SU-DHL-6 (cell line): Measurements from ENCODE around the gene PPP2R5B.

Source experiments
- H2AFZ ChIP-seq: fragments of 200-600 bp; sonication (generic); 2 replicates; pipeline ENCODE4 v1.6.1; 2014; ENCODE audit warnings: low read depth, mild to moderate bottlenecking, moderate library complexity, mixed read lengths, antibody characterized with exemption, low read length; ENCODE audit not compliant: severe bottlenecking
- H3F3A ChIP-seq: fragments of 200-600 bp; shearing (Covaris generic); 2 replicates; pipeline ENCODE4 v1.6.0; 2016; ENCODE audit warnings: antibody characterized with exemption, mild to moderate bottlenecking; ENCODE audit not compliant: insufficient read depth
- H3K27ac ChIP-seq: fragments of 200-600 bp; sonication (generic); 2 replicates; pipeline ENCODE4 v1.5.1; 2016; ENCODE audit warnings: low read depth, mild to moderate bottlenecking, low read length, moderate library complexity, mixed read lengths
- H3K27me3 ChIP-seq: fragments of 200-600 bp; sonication (generic), shearing (Covaris generic); 2 replicates; pipeline ENCODE4 v1.6.0; 2014; ENCODE audit warnings: mild to moderate bottlenecking, low read length
- H3K36me3 ChIP-seq: fragments of 200-600 bp; sonication (generic); 2 replicates; pipeline ENCODE4 v1.6.1; 2014; ENCODE audit warnings: mild to moderate bottlenecking, low read length, mixed read lengths
- H3K4me2 ChIP-seq: fragments of 300-600, 200-600 bp; shearing (Covaris generic), sonication (generic); 2 replicates; pipeline ENCODE4 v1.6.0; 2014; ENCODE audit warnings: low read length, low read depth, mild to moderate bottlenecking; ENCODE audit not compliant: poor library complexity, severe bottlenecking
- H3K4me3 ChIP-seq: fragments of 200-600 bp; sonication (generic); 2 replicates; pipeline ENCODE4 v1.5.1; 2014; ENCODE audit warnings: antibody characterized with exemption, low read length, mild to moderate bottlenecking, mixed read lengths; ENCODE audit not compliant: insufficient read depth, poor library complexity, severe bottlenecking
- H3K79me2 ChIP-seq: fragments of 200-600 bp; sonication (generic); 2 replicates; pipeline ENCODE4 v1.6.1; 2014; ENCODE audit warnings: mild to moderate bottlenecking, low read length, moderate library complexity; ENCODE audit not compliant: insufficient read depth
- H3K9ac ChIP-seq: fragments of 200-600 bp; sonication (generic); 2 replicates; pipeline ENCODE4 v1.7.0; 2014; ENCODE audit warnings: mild to moderate bottlenecking, low read length
- H3K9me2 ChIP-seq: fragments of 200-600 bp; sonication (generic); replicated peaks from 2 replicates; pipeline ENCODE4 v1.6.1; 2014; ENCODE audit warnings: low read length; ENCODE audit not compliant: insufficient read depth
- H3K9me3 ChIP-seq: fragments of 200-600 bp; sonication (generic); 2 replicates; pipeline ENCODE4 v1.6.1; 2014; ENCODE audit warnings: low read length, mixed read lengths; ENCODE audit not compliant: insufficient read depth
- H4K20me1 ChIP-seq: fragments of 200-600 bp; sonication (generic); 2 replicates; pipeline ENCODE4 v1.6.1; 2014; ENCODE audit warnings: low read depth, mild to moderate bottlenecking, antibody characterized with exemption, low read length, moderate library complexity, mixed read lengths
- CTCF ChIP-seq: fragments of 200-600 bp; sonication (generic); IDR thresholded peaks from one replicate; pipeline ENCODE4 v1.5.1; 2017; ENCODE audit warnings: antibody characterized with exemption, mild to moderate bottlenecking, low read length, moderate library complexity; ENCODE audit not compliant: insufficient read depth, poor library complexity, severe bottlenecking
- EZH2phosphoT487 ChIP-seq: fragments of 200-600 bp; sonication (generic), shearing (Covaris generic); conservative IDR thresholded peaks from 2 replicates; pipeline ENCODE4 v1.6.1; 2018; ENCODE audit warnings: mild to moderate bottlenecking, antibody characterized with exemption, low read length, moderate library complexity, mixed read lengths

Gene PPP2R5B

DNA sequence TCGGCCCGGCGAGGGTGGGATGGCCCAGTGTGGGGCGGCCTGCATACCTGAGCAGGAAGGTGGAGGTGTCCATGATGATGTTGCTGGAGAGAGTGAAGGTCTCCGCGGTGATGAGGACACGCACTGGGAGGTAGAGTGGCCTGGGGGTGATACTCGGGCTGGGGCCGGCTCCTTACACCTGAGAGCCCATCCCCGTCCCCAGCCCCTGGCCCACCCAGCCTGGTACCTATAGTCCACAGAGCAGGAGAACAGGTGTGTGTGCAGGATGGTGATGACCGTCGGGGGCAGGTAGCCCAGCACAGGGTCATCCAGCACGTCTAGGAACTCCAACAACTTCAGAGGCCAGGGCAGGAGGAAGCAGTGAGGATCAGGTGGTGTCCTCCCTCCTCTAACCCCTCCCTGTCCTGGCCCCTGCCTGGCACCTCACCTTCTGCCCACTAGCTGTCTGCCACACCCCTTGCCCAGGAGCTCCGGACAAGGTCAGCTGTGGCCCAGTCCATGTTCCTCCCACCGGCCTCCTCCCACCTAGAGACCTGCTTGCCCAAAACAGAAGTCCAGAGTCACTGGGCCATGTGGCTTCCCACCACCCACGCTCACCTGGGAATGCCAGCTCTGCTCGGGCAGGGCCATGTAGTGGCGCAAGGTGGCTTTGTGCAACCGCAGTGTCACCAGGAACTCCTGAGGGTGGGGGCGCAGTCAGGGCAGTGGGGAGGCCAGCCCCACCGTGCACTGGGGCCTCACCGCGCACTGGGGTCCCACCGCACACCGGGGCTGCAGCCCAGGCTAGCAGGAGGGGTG lies 18.8 kb upstream of the PPP2R5B start:
- Histone ChIP-seq H3K9me3 (no peaks in the 10 kb centered on the region), H3K79me2 (no peaks in the 10 kb centered on the region), H4K20me1 (no peaks in the 10 kb centered on the region), H3K27ac (no peak overlapping the region), H3K4me2 (no peak overlapping the region), H3K4me3 (no peak overlapping the region), H3K9ac (no peak overlapping the region), H3F3A (no peaks in the 10 kb centered on the region), H3K27me3 (no peaks in the 10 kb centered on the region), H2AFZ (no peak overlapping the region), H3K36me3 (no peaks in the 10 kb centered on the region), H3K9me2 (no peaks in the 10 kb centered on the region)
- TF ChIP-seq EZH2phosphoT487 = no peak
- no peak for TF ChIP-seq CTCF

- H3K9me3 ChIP-seq = no peaks in the 10 kb centered on the region
- no peaks in the 10 kb centered on the region for H3K27me3 ChIP-seq
- no peaks in the 10 kb centered on the region for H4K20me1 ChIP-seq
- no peak overlapping the region for H3K27ac ChIP-seq
- no peaks in the 10 kb centered on the region for H3F3A ChIP-seq
- no peak overlapping the region for H3K4me2 ChIP-seq
- no peaks in the 10 kb centered on the region for H3K79me2 ChIP-seq
- no peaks in the 10 kb centered on the region for H3K9me2 ChIP-seq
- no peak overlapping the region for H3K9ac ChIP-seq
- H3K36me3 ChIP-seq = no peaks in the 10 kb centered on the region
- no peak overlapping the region for H3K4me3 ChIP-seq
- no peak overlapping the region for H2AFZ ChIP-seq
- TF ChIP-seq CTCF = no peak
- no peak for TF ChIP-seq EZH2phosphoT487
Measured at GRCh38 chr11:64906314-64906635, 18.2 kb upstream of the PPP2R5B start.

DNA sequence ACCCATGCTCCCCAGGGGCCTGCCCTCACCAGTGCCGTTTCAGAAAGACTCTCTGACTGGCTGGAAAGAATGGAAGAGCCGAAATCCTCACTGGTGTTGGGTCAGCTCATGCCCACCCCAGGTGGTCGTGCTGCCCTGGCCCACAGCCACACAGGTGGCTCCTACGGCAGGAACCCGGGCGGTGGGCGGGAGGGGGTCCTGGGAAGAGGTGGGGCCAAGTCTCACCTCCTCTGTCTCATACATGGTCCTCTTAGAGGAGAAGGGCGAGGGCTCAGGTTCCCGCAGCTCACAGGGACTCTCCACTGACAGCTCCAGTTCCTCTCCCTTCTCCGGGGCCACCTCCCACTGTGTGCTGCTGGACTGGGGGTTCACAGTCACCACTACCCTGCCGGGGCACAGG lies 15.7 kb upstream of the PPP2R5B start:
- Histone ChIP-seq H3K9me3 (no peaks in the 10 kb centered on the region), H2AFZ (no peak overlapping the region), H3K9ac (no peak overlapping the region), H3K27me3 (no peaks in the 10 kb centered on the region), H3F3A (no peaks in the 10 kb centered on the region), H3K79me2 (no peaks in the 10 kb centered on the region), H4K20me1 (no peaks in the 10 kb centered on the region), H3K4me2 (no peak overlapping the region), H3K27ac (no peak overlapping the region), H3K36me3 (no peaks in the 10 kb centered on the region), H3K9me2 (no peaks in the 10 kb centered on the region), H3K4me3 (no peak overlapping the region)
- TF ChIP-seq EZH2phosphoT487 = no peak
- no peak for TF ChIP-seq CTCF
